OCI-LY7 (cell line): ENCODE data around the gene OLFM3.

ENCODE experiments used
- EZH2phosphoT487 ChIP-seq: fragments of 200-600 bp; sonication (generic); IDR thresholded peaks from 2 replicates; pipeline ENCODE4 v1.6.1; 2018; ENCODE audit warnings: low read depth, borderline replicate concordance, mild to moderate bottlenecking, mixed run types, antibody characterized with exemption, low read length, moderate library complexity, mixed read lengths
- TF ChIP-seq, protein P1 (sequence below): fragments of 200-600 bp; sonication (generic); conservative IDR thresholded peaks from 2 replicates; pipeline ENCODE4 v1.5.1; 2014; ENCODE audit warnings: mild to moderate bottlenecking, antibody characterized with exemption, low read length, moderate library complexity, mixed read lengths

DNA sequence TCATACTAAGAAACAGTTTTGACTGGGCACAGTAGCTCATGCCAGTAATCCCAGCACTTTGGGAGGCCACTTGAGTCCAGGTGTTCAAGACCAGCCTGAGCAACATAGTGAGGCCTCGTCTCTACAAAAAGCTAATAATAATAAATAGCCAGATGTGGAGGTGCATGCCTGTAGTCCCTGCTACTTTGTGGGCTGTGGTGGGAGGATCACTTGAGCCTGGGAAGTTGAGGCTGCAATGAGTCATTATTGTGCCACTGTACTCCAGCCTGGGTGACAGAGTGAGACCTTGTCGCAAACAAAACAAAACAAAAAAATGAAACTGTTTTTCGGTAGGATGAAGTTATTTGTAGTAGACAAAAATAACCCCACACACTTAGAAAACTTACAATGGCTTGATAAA is 19.0 kb upstream of the OLFM3 start:
- TF ChIP-seq, protein P1, sequence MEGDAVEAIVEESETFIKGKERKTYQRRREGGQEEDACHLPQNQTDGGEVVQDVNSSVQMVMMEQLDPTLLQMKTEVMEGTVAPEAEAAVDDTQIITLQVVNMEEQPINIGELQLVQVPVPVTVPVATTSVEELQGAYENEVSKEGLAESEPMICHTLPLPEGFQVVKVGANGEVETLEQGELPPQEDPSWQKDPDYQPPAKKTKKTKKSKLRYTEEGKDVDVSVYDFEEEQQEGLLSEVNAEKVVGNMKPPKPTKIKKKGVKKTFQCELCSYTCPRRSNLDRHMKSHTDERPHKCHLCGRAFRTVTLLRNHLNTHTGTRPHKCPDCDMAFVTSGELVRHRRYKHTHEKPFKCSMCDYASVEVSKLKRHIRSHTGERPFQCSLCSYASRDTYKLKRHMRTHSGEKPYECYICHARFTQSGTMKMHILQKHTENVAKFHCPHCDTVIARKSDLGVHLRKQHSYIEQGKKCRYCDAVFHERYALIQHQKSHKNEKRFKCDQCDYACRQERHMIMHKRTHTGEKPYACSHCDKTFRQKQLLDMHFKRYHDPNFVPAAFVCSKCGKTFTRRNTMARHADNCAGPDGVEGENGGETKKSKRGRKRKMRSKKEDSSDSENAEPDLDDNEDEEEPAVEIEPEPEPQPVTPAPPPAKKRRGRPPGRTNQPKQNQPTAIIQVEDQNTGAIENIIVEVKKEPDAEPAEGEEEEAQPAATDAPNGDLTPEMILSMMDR = no peak
- TF ChIP-seq EZH2phosphoT487 = no peak
